Liver (tissue), 9 donors: ENCODE measurements around the gene DCTN1. TPM values are rescaled to one million over a fixed set of nuclear protein-coding genes. Genes with fewer than 3 reads are reported as not detected.

Source experiments
- DNase-seq: peaks from one replicate; pipeline ENCODE4 v3.0.0-alpha.2; 2017; ENCODE audit warnings: low spot score
- H3K27ac ChIP-seq, 2 donors: one replicate each; pipeline ENCODE4 v1.7.0; 2013; ENCODE audit warnings: inconsistent platforms in 2 of 2, low read length in 2 of 2, control low read depth in 1 of 2, low read depth in 1 of 2, mild to moderate bottlenecking in 1 of 2
- H3K27me3 ChIP-seq, 4 donors: one replicate each; pipeline versions ENCODE4 v1.6.1 to v1.7.0; 2013; ENCODE audit warnings: low read length in 3 of 4, inconsistent platforms in 1 of 4, mild to moderate bottlenecking in 1 of 4, moderate library complexity in 1 of 4; ENCODE audit not compliant: control insufficient read depth in 4 of 4, insufficient read depth in 4 of 4
- H3K36me3 ChIP-seq, 4 donors: one replicate each; pipeline versions ENCODE4 v1.6.1 to v1.7.0; 2013; ENCODE audit warnings: low read length in 3 of 4, mild to moderate bottlenecking in 3 of 4, low read depth in 1 of 4, moderate library complexity in 1 of 4; ENCODE audit not compliant: control insufficient read depth in 4 of 4, insufficient read depth in 3 of 4
- H3K4me1 ChIP-seq, 4 donors: one replicate each; pipeline versions ENCODE4 v1.6.1 to v1.7.0; 2013; ENCODE audit warnings: low read length in 3 of 4, mild to moderate bottlenecking in 3 of 4, moderate library complexity in 1 of 4; ENCODE audit not compliant: control insufficient read depth in 4 of 4, insufficient read depth in 4 of 4
- H3K4me3 ChIP-seq, 3 donors: one replicate each; pipeline versions ENCODE4 v1.6.1 to v1.7.0; 2013; ENCODE audit warnings: low read length in 3 of 3, control low read depth in 1 of 3, low read depth in 1 of 3, mild to moderate bottlenecking in 1 of 3
- H3K9ac ChIP-seq, 2 donors: one replicate each; pipeline ENCODE4 v1.7.0; 2013; ENCODE audit warnings: low read length in 2 of 2, mild to moderate bottlenecking in 2 of 2, moderate library complexity in 2 of 2, control low read depth in 1 of 2, low read depth in 1 of 2
- H3K9me3 ChIP-seq, 4 donors: one replicate each; pipeline versions ENCODE4 v1.6.1 to v1.7.0; 2013; ENCODE audit warnings: low read length in 3 of 4; ENCODE audit not compliant: control insufficient read depth in 4 of 4
- ATF3 ChIP-seq: IDR thresholded peaks from 2 replicates; pipeline ENCODE4 v1.6.1; 2016; ENCODE audit warnings: antibody characterized with exemption
- EGR1 ChIP-seq, 2 donors: IDR thresholded peaks; 2 replicates each; pipeline ENCODE4 v1.6.1; 2016 to 2018; ENCODE audit warnings: antibody characterized with exemption in 2 of 2, low read depth in 2 of 2
- FOXA1 ChIP-seq: IDR thresholded peaks from 2 replicates; pipeline ENCODE4 v1.6.1; 2016; ENCODE audit warnings: antibody characterized with exemption
- FOXA2 ChIP-seq: IDR thresholded peaks from 2 replicates; pipeline ENCODE4 v1.6.1; 2016; ENCODE audit warnings: antibody characterized with exemption
- GABPA ChIP-seq, 2 donors: IDR thresholded peaks in 1 of 2; conservative IDR thresholded peaks in 1 of 2; 2 replicates each; pipeline ENCODE4 v1.6.1; 2016; ENCODE audit warnings: antibody characterized with exemption in 2 of 2, mild to moderate bottlenecking in 1 of 2, moderate library complexity in 1 of 2
- HNF4A ChIP-seq, 2 donors: conservative IDR thresholded peaks; 2 replicates each; pipeline ENCODE4 v1.6.1; 2016; ENCODE audit warnings: antibody characterized with exemption in 2 of 2, mild to moderate bottlenecking in 2 of 2
- HNF4G ChIP-seq: IDR thresholded peaks from 2 replicates; pipeline ENCODE4 v1.6.1; 2016; ENCODE audit warnings: antibody characterized with exemption
- JUND ChIP-seq, 2 donors: IDR thresholded peaks; 2 replicates each; pipeline ENCODE4 v1.6.1; 2016; ENCODE audit warnings: antibody characterized with exemption in 2 of 2
- MAX ChIP-seq: IDR thresholded peaks from 2 replicates; pipeline ENCODE4 v1.6.1; 2016; ENCODE audit warnings: antibody characterized with exemption
- RAD21 ChIP-seq, 2 donors: IDR thresholded peaks; 2 replicates each; pipeline ENCODE4 v1.6.1; 2016; ENCODE audit warnings: antibody characterized with exemption in 2 of 2, mild to moderate bottlenecking in 2 of 2
- RXRA ChIP-seq, 2 donors: IDR thresholded peaks; 2 replicates each; pipeline ENCODE4 v1.6.1; 2017 to 2018; ENCODE audit warnings: antibody characterized with exemption in 2 of 2, mild to moderate bottlenecking in 1 of 2
- TAF1 ChIP-seq: conservative IDR thresholded peaks from 2 replicates; pipeline ENCODE4 v1.6.1; 2016; ENCODE audit warnings: antibody characterized with exemption, mild to moderate bottlenecking
- WGBS: extraction: QIAGEN DNeasy Blood & Tissue Kit; methylation state at CpG from one replicate; pipeline ENCODE4 v1.1.7; 2013; 5-methylcytosine and 5-hydroxymethylcytosine counted together
- polyA plus RNA-seq, 2 donors: library from polyadenylated mRNA; stranded (reverse) in 1 of 2; unstranded in 1 of 2; fragments of 200-250 nt in 1 of 2; fragments of >200 nt in 1 of 2; fragmentation: Nextera tagmentation in 1 of 2; extraction: Ambion mirVana in 1 of 2; gene quantifications; one replicate each; pipeline versions ENCODE4 v1.2.1 to v1.2.3, GENCODE V29; 2013 to 2015
- total RNA-seq, 2 donors: library from RNA; depleted of rRNA; stranded (reverse); fragments of >200 nt; gene quantifications; one replicate each; pipeline ENCODE4 v1.2.3, GENCODE V29; 2014
- TF ChIP-seq, protein P1 (sequence below): fragments of 150-350 bp; IDR thresholded peaks from 2 replicates; pipeline ENCODE4 v1.5.1; 2017; ENCODE audit warnings: improper control_type of control experiment, low read depth, low read length; ENCODE audit not compliant: missing input control
- donor health status: healthy.
- donor health status: healthy.
- donor health status: healthy.
- donor health status: healthy.
- donor health status: healthy.

Gene DCTN1
- total and polyA plus RNA-seq, 4 donors, result 29.7 to 40.9 (median 33.5) TPM

- H3K9me3 ChIP-seq, result no peaks in the 10 kb centered on the region
- H3K4me1 ChIP-seq, result no peaks in the 10 kb centered on the region
- no peak for DNase-seq
- no peaks in the 10 kb centered on the region for H3K36me3 ChIP-seq
- no peak overlapping the region for H3K27ac ChIP-seq
- TF ChIP-seq ATF3 (no peak), RAD21 (IDR thresholded peaks at IDR 0.05) (peak; percentile 79 to 82)
- TF ChIP-seq, protein P1, sequence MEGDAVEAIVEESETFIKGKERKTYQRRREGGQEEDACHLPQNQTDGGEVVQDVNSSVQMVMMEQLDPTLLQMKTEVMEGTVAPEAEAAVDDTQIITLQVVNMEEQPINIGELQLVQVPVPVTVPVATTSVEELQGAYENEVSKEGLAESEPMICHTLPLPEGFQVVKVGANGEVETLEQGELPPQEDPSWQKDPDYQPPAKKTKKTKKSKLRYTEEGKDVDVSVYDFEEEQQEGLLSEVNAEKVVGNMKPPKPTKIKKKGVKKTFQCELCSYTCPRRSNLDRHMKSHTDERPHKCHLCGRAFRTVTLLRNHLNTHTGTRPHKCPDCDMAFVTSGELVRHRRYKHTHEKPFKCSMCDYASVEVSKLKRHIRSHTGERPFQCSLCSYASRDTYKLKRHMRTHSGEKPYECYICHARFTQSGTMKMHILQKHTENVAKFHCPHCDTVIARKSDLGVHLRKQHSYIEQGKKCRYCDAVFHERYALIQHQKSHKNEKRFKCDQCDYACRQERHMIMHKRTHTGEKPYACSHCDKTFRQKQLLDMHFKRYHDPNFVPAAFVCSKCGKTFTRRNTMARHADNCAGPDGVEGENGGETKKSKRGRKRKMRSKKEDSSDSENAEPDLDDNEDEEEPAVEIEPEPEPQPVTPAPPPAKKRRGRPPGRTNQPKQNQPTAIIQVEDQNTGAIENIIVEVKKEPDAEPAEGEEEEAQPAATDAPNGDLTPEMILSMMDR, result peak; percentile 63
- no peak overlapping the region for H3K9ac ChIP-seq
- H3K27me3 ChIP-seq, result no peaks in the 10 kb centered on the region
- no peak overlapping the region for H3K4me3 ChIP-seq
Measured at GRCh38 chr2:74399785-74400184, 19.7 kb upstream of the DCTN1 start.

DNA sequence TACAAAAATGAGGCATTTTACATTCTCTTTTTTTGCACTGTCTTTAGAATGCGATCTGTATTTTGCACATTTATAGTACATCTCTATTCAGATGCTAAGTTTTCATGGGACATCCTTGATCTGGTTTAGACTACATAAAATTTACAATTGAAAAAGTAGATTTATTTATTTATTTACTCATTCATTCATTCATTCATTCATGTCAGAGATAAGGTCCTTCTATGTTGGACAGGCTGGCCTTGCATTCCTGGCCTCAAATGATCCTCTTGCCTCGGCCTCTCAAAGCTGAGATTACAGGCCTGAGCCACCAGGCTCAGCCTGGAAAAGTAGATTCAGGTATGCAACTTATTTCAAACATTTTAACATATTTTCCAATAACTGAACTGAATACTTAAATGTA lies 16.0 kb upstream of the DCTN1 start:
- H3K9ac ChIP-seq, result no peak overlapping the region
- H3K4me3 ChIP-seq, result no peak overlapping the region
- TF ChIP-seq GABPA (IDR thresholded peaks at IDR 0.05 in 1 of 2, conservative IDR thresholded peaks at IDR 0.05 in 1 of 2), result no peak
- TF ChIP-seq JUND (IDR thresholded peaks at IDR 0.05), result no peak
- TF ChIP-seq FOXA2, result no peak
- TF ChIP-seq, protein P1, result no peak
- no peak for TF ChIP-seq HNF4G
- TF ChIP-seq RAD21 (IDR thresholded peaks at IDR 0.05), result no peak
- no peaks in the 10 kb centered on the region for H3K9me3 ChIP-seq
- H3K36me3 ChIP-seq, result no peaks in the 10 kb centered on the region
- H3K27ac ChIP-seq, result no peak overlapping the region
- no peak for DNase-seq
- H3K4me1 ChIP-seq, result peaks cover 0 to 9% (median 4%) of the 10 kb centered on the region in 4 donors
- WGBS, result 96% methylated on average over 2 of the region's 2 CpGs
- no peaks in the 10 kb centered on the region for H3K27me3 ChIP-seq

GRCh38 chr2:74393525-74393924 lies 13.4 kb upstream of the DCTN1 start:
- peaks cover 0 to 21% (median 15%) of the 10 kb centered on the region in 4 donors for H3K4me1 ChIP-seq
- H3K27ac ChIP-seq, result no peak overlapping the region
- H3K4me3 ChIP-seq, result no peak overlapping the region
- TF ChIP-seq RXRA (IDR thresholded peaks at IDR 0.05) (peak in 1 of 2 donors; percentile 26), TAF1 (no peak)
- no peaks in the 10 kb centered on the region for H3K36me3 ChIP-seq
- no peak for DNase-seq
- no peaks in the 10 kb centered on the region for H3K9me3 ChIP-seq
- no peak overlapping the region for H3K9ac ChIP-seq
- H3K27me3 ChIP-seq, result no peaks in the 10 kb centered on the region
- WGBS, result 69% methylated on average over 1 of the region's 1 CpG

DNA sequence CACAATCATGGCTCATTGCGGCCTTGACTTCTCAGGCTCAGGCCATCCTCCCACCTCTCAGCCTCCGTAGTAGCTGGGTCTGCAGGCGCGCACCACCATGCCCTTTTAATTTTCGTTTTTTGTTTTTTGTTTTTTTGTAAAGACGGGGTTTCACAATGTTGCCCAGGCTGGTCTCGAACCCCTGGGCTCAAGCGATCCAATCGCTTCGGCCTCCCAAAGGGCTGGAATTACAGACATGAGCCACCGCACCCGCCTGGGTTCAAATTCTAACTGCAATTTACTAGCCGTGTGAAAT lies 12.3 kb upstream of the DCTN1 start:
- 50% methylated on average over 13 of the region's 13 CpGs for WGBS
- no peaks in the 10 kb centered on the region for H3K27me3 ChIP-seq
- H3K27ac ChIP-seq, result no peak overlapping the region
- H3K4me3 ChIP-seq, result peak overlapping the region in 2 of 3 donors; percentile 81
- no peak for DNase-seq
- TF ChIP-seq MAX (no peak), HNF4G (no peak), FOXA1 (no peak), GABPA (IDR thresholded peaks at IDR 0.05 in 1 of 2, conservative IDR thresholded peaks at IDR 0.05 in 1 of 2) (no peak), RAD21 (IDR thresholded peaks at IDR 0.05) (no peak), TAF1 (no peak), EGR1 (IDR thresholded peaks at IDR 0.05; ENCODE audit: low read depth in 2 of 2) (no peak), HNF4A (conservative IDR thresholded peaks at IDR 0.05) (no peak)
- peaks cover 4 to 21% (median 15%) of the 10 kb centered on the region in 4 donors for H3K4me1 ChIP-seq
- H3K9ac ChIP-seq, result peak overlapping the region in 1 of 2 donors; percentile 89
- no peaks in the 10 kb centered on the region for H3K36me3 ChIP-seq
- no peaks in the 10 kb centered on the region for H3K9me3 ChIP-seq
